SK-N-SH treated with all-trans-retinoic acid at 6 μM for 48 hours (cell line): ENCODE measurements around the gene NBEA.

Experiments used
- ATAC-seq: fragments of 200-7000 bp; cut with Tn5 transposase; 3 replicates; pipeline ENCODE4 v1.9.1; 2020; ENCODE audit warnings: mild to moderate bottlenecking, moderate library complexity
- ARNTL ChIP-seq: fragments of 450-650 bp; formaldehyde crosslinking; IDR thresholded peaks from 2 replicates; pipeline ENCODE4 v1.5.0; 2020; ENCODE audit warnings: low read depth, mild to moderate bottlenecking, moderate library complexity, borderline replicate concordance
- BACH2 ChIP-seq: fragments of 250-450 bp; sonication (Bioruptor Pico); IDR thresholded peaks from 2 replicates; pipeline ENCODE4 v1.9.0; 2021; ENCODE audit warnings: mild to moderate bottlenecking, borderline replicate concordance
- CSDC2 ChIP-seq: fragments of 250-450 bp; sonication (Bioruptor Pico); IDR thresholded peaks from 2 replicates; pipeline ENCODE4 v1.5.0; 2020; ENCODE audit warnings: mild to moderate bottlenecking, moderate library complexity
- ESRRG ChIP-seq: fragments of 250-450 bp; sonication (Bioruptor Pico); IDR thresholded peaks from 2 replicates; pipeline ENCODE4 v1.6.1; 2021; ENCODE audit warnings: mild to moderate bottlenecking
- ISL1 ChIP-seq: fragments of 250-450 bp; sonication (Bioruptor Pico); IDR thresholded peaks from 2 replicates; pipeline ENCODE4 v2.1.2; 2022; ENCODE audit warnings: mild to moderate bottlenecking, moderate library complexity
- OSR1 ChIP-seq: fragments of 250-450 bp; sonication (Bioruptor Pico); IDR thresholded peaks from 2 replicates; pipeline ENCODE4 v1.8.0; 2022; ENCODE audit warnings: moderate library complexity, mild to moderate bottlenecking, inconsistent platforms
- POU6F1 ChIP-seq: fragments of 250-450 bp; sonication (Bioruptor Pico); IDR thresholded peaks from 2 replicates; pipeline ENCODE4 v1.8.0; 2021; ENCODE audit warnings: low read depth, mild to moderate bottlenecking, moderate library complexity, borderline replicate concordance
- PPARA ChIP-seq: fragments of 250-450 bp; sonication (Bioruptor Pico); IDR thresholded peaks from 2 replicates; pipeline ENCODE4 v1.5.0; 2020; ENCODE audit warnings: mild to moderate bottlenecking, borderline replicate concordance
- SNAI2 ChIP-seq: fragments of 250-450 bp; sonication (Bioruptor Pico); IDR thresholded peaks from 2 replicates; pipeline ENCODE4 v1.5.0; 2020; ENCODE audit warnings: mild to moderate bottlenecking, moderate library complexity
- TCF4 ChIP-seq: fragments of 250-450 bp; sonication (Bioruptor Pico); IDR thresholded peaks from 2 replicates; pipeline ENCODE4 v1.8.0; 2021; ENCODE audit warnings: mild to moderate bottlenecking, moderate library complexity, borderline replicate concordance
- TSHZ2 ChIP-seq: fragments of 250-450 bp; sonication (Bioruptor Pico); IDR thresholded peaks from 2 replicates; pipeline ENCODE4 v1.5.0; 2020; ENCODE audit warnings: mild to moderate bottlenecking, moderate library complexity
- ZC3H10 ChIP-seq: fragments of 250-450 bp; sonication (Bioruptor Pico); IDR thresholded peaks from 2 replicates; pipeline ENCODE4 v1.5.1; 2021; ENCODE audit warnings: mild to moderate bottlenecking, moderate library complexity
- ZFP3 ChIP-seq: fragments of 250-450 bp; sonication (Bioruptor Pico); IDR thresholded peaks from 2 replicates; pipeline ENCODE4 v1.5.0; 2020; ENCODE audit warnings: mild to moderate bottlenecking, moderate library complexity
- ZFP30 ChIP-seq: fragments of 450-650 bp; formaldehyde crosslinking; IDR thresholded peaks from 2 replicates; pipeline ENCODE4 v1.5.0; 2022; ENCODE audit warnings: mild to moderate bottlenecking, moderate library complexity
- TF ChIP-seq, protein P1 (sequence below): fragments of 250-450 bp; sonication (Bioruptor Pico); IDR thresholded peaks from 2 replicates; pipeline ENCODE4 v1.5.1; 2020; ENCODE audit warnings: low read depth, mild to moderate bottlenecking, moderate library complexity
- TF ChIP-seq, protein P2 (sequence below): fragments of 250-450 bp; sonication (Bioruptor Pico); IDR thresholded peaks from 2 replicates; pipeline ENCODE4 v1.8.0; 2020; ENCODE audit warnings: mild to moderate bottlenecking, moderate library complexity, borderline replicate concordance
- TF ChIP-seq, protein P3 (sequence below): fragments of 250-450 bp; sonication (Bioruptor Pico); IDR thresholded peaks from 2 replicates; pipeline ENCODE4 v1.5.1; 2021; ENCODE audit warnings: mild to moderate bottlenecking, moderate library complexity

The NBEA gene

GRCh38 chr13:35706281-35706680, 764.2 kb downstream of the NBEA start:
- TF ChIP-seq ZFP3 (CRISPR knock-in tag) (no peak), ISL1 (CRISPR knock-in tag) (no peak)
- TF ChIP-seq, protein P1, sequence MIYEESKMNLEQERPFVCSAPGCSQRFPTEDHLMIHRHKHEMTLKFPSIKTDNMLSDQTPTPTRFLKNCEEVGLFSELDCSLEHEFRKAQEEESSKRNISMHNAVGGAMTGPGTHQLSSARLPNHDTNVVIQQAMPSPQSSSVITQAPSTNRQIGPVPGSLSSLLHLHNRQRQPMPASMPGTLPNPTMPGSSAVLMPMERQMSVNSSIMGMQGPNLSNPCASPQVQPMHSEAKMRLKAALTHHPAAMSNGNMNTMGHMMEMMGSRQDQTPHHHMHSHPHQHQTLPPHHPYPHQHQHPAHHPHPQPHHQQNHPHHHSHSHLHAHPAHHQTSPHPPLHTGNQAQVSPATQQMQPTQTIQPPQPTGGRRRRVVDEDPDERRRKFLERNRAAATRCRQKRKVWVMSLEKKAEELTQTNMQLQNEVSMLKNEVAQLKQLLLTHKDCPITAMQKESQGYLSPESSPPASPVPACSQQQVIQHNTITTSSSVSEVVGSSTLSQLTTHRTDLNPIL (CRISPR knock-in tag), result no peak
- TF ChIP-seq, all 23 proteins: peak for 0
- ATAC-seq, result no peak

GRCh38 chr13:35706721-35707120, 764.7 kb downstream of the NBEA start:
- ATAC-seq, result no peak

GRCh38 chr13:35711909-35712308, 769.8 kb downstream of the NBEA start:
- TF ChIP-seq BACH2 (CRISPR knock-in tag), result no peak
- TF ChIP-seq, protein P1 (CRISPR knock-in tag), result no peak
- no peak for TF ChIP-seq POU6F1 (CRISPR knock-in tag)
- no peak for TF ChIP-seq ISL1 (CRISPR knock-in tag)
- TF ChIP-seq ESRRG (CRISPR knock-in tag), result no peak
- TF ChIP-seq, protein P2, sequence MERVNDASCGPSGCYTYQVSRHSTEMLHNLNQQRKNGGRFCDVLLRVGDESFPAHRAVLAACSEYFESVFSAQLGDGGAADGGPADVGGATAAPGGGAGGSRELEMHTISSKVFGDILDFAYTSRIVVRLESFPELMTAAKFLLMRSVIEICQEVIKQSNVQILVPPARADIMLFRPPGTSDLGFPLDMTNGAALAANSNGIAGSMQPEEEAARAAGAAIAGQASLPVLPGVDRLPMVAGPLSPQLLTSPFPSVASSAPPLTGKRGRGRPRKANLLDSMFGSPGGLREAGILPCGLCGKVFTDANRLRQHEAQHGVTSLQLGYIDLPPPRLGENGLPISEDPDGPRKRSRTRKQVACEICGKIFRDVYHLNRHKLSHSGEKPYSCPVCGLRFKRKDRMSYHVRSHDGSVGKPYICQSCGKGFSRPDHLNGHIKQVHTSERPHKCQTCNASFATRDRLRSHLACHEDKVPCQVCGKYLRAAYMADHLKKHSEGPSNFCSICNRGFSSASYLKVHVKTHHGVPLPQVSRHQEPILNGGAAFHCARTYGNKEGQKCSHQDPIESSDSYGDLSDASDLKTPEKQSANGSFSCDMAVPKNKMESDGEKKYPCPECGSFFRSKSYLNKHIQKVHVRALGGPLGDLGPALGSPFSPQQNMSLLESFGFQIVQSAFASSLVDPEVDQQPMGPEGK (CRISPR knock-in tag), result no peak
- no peak for TF ChIP-seq ZC3H10 (CRISPR knock-in tag)
- TF ChIP-seq, all 23 proteins: peak for 0
- ATAC-seq, result no peak

More at GRCh38 chr13:35706721-35707120, 764.7 kb downstream of the NBEA start:
- TF ChIP-seq, protein P3, sequence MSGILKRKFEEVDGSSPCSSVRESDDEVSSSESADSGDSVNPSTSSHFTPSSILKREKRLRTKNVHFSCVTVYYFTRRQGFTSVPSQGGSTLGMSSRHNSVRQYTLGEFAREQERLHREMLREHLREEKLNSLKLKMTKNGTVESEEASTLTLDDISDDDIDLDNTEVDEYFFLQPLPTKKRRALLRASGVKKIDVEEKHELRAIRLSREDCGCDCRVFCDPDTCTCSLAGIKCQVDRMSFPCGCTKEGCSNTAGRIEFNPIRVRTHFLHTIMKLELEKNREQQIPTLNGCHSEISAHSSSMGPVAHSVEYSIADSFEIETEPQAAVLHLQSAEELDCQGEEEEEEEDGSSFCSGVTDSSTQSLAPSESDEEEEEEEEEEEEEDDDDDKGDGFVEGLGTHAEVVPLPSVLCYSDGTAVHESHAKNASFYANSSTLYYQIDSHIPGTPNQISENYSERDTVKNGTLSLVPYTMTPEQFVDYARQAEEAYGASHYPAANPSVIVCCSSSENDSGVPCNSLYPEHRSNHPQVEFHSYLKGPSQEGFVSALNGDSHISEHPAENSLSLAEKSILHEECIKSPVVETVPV (CRISPR knock-in tag), result no peak
- no peak for TF ChIP-seq PPARA
- TF ChIP-seq ZFP3 (CRISPR knock-in tag), result no peak
- no peak for TF ChIP-seq TSHZ2
- no peak for TF ChIP-seq CSDC2 (CRISPR knock-in tag)

DNA sequence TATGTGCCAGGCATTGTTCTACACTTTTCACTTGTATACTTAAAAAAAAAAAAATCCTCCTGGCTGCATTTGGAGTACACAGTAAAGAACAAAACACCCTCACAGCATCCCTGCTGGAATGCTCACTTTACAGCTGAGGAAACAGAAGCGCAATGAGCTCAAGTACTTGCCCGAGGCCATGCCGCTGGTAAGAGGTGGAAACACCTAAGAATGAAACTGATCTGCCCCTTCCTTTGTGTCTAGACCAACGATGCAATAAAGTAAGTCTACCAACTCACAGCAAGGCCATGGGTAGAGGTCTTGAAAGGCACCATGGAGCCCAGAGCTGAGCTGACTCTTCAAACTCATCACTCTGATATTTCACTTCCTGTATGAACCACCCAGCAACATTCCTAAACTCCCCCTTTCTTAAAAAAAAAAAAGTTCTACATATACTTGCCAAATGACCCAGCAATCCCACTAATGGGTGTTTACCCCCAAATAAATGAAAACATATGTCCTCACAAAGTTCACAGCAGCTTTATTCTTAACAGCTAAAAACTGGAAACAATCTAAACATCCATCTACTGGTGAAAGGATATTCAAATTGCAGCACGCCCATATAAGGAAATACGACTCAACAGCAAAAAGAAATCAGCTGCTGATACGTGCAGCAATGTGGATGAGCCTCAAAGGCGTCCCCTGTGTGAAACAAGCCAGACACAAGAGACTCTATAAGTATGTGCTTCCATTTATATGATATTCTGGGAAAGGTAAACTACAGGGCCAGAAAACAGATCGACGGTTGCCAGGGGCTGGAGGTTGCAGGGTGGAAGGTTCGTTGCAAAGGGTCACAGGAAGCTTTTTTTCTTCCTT, 771.1 kb downstream of the NBEA start:
- ATAC-seq, result peak; percentile 91
- TF ChIP-seq ZC3H10 (CRISPR knock-in tag) (no peak), ARNTL (CRISPR knock-in tag) (no peak), TSHZ2 (peak; percentile 12; the same call in 1 of the 2 replicates), ZFP30 (no peak), ISL1 (CRISPR knock-in tag) (no peak), SNAI2 (CRISPR knock-in tag) (no peak), TCF4 (CRISPR knock-in tag) (peak; percentile 86), OSR1 (CRISPR knock-in tag) (no peak)
- TF ChIP-seq, all 23 proteins: peak for 2
